Astrocyte of the cerebellum (primary cell): Measurements from ENCODE around the gene PFN3.

Source experiments
- DNase-seq: peaks from one replicate; pipeline ENCODE4 v3.0.0-alpha.2; 2011; ENCODE audit warnings: low read depth
- H3K4me3 ChIP-seq: 2 replicates; pipeline ENCODE4 v1.5.1; 2011; ENCODE audit warnings: mild to moderate bottlenecking, low read depth, low read length, moderate library complexity
- in situ Hi-C: cut with HindIII; loops from 2 replicates; pipeline ENCODE4 v1.10.0; 2017; ENCODE audit warnings: low sequenced_read_pairs
- TF ChIP-seq, protein P1 (sequence below): IDR thresholded peaks from 2 replicates; pipeline ENCODE4 v1.5.1; 2012; ENCODE audit warnings: low read length, low read depth, moderate library complexity, mild to moderate bottlenecking; ENCODE audit errors: missing control alignments

PFN3 gene

DNA sequence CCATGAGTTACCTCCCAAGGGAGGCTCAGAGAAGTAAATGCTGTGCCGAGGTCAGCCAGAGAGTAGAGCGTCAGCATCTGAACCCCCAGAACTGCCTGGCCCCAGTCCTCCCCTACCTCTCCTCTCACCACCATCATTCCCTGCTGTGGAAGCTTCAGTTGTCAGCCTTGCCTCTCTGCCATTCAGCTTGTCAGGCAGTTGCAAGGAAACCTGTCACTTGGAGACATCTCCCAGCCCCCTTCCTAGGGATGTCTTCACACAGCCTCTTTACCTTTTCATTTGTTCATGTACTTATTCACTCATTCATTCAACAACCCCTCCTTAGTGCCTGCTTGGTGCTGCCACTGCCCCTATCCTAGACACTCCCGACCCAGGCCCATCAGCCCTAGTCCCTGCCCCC lies 40.6 kb downstream of the PFN3 start:
- no peak for DNase-seq
- in situ Hi-C loops = loop anchor here (5.0 kb wide), 2 partner anchors 38 to 82 kb away; no protein-coding TSS in a partner anchor
- TF ChIP-seq, protein P1, sequence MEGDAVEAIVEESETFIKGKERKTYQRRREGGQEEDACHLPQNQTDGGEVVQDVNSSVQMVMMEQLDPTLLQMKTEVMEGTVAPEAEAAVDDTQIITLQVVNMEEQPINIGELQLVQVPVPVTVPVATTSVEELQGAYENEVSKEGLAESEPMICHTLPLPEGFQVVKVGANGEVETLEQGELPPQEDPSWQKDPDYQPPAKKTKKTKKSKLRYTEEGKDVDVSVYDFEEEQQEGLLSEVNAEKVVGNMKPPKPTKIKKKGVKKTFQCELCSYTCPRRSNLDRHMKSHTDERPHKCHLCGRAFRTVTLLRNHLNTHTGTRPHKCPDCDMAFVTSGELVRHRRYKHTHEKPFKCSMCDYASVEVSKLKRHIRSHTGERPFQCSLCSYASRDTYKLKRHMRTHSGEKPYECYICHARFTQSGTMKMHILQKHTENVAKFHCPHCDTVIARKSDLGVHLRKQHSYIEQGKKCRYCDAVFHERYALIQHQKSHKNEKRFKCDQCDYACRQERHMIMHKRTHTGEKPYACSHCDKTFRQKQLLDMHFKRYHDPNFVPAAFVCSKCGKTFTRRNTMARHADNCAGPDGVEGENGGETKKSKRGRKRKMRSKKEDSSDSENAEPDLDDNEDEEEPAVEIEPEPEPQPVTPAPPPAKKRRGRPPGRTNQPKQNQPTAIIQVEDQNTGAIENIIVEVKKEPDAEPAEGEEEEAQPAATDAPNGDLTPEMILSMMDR = no peak
- H3K4me3 ChIP-seq = no peak overlapping the region

DNA sequence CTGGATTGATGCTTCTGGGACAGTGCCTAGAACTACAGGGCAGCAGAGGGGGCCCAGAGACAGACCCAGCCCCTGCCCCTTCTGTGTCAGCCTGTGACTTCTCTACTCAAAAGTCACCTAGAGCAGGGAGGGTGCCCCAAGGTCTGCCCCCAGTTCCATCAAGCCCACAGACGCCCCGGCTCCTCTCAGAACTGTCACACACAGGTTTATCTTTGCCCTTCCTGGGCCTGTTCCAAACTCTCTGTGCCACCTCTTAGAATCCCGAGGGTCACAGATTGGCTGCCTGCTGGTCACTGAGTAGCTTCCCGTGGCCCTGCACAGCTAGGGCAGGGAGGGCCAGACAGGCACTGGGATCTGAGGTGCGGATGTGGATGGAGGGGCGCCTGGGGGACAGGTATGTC lies 41.0 kb downstream of the PFN3 start:
- no peak overlapping the region for H3K4me3 ChIP-seq
- DNase-seq = no peak
- TF ChIP-seq, protein P1 = no peak
- in situ Hi-C loops = no loop called here

DNA sequence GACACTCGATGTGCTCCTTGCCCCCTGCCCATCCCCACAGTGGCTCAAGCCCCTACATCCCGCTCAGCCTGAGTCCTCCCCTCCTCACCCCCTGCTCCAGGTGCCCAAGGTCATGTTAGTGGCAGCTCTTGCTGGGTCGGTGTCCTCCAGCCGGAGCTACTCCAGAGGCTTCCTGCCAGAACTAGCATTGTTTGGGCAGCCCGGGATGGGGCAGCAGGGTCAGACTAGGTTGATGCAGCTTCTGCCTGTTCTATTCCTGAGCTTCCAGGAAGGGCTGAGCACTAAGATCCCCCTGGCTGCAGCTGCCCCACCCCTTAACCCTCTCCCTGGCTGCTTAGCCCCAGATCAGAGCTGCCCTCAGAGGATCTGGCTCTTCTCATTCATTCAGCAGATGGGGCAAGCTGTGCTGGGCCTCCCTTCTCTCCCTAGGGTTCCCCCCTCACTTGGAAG lies 42.1 kb downstream of the PFN3 start:
- TF ChIP-seq, protein P1 = no peak
- in situ Hi-C loops = no loop called here
- no peak overlapping the region for H3K4me3 ChIP-seq
- DNase-seq = no peak

DNA sequence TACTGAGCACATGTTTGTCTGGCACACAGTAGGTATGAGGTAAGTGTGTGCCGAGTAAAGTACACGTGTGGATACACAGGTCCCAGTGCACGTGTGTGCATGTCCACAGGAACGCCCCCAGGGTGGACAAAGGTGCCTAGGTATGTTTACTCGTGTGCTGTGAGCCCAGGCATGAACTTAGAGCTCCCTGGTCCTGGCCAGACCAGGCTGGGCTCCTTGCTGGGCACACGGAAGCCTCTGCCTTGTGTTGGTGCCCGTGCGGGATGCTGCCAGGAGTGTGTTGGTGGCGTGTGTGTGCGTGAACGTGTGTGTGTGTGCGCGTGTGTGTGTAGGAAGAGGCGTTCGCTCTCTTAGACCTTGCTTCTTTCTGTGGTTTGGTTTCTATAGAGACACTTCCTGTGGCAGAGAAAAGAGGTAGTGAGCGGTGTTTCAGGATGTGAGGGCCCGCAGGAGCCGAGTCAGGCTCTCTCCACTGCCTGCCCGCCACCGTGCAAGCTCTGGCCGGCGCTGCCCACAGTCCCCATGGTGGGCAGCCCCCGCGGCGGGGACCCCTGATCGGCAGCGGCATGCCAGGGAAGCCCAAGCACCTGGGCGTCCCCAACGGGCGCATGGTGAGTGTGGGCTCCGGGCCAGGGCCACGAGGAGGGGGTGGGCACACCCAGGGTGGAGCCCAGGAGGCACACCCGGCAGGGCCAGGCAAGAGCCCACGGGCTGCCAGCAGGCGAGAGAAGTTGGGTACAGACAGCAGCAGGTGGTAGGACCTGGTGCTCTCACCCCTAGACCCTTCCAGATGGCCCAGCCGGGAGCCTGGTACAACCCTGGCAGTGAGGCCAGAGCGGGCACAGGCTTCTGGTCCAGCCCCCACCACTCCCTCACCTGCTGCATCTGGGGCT lies 42.8 kb downstream of the PFN3 start, which contains the start of gene RGS14:
Gene RGS14, plus strand, starts transcription at position 466 of the 893 bp plus-strand sequence. Its CDS starts 101 bp downstream, at position 567.
- H3K4me3 ChIP-seq = no peak within 1 kb of the TSS
- TF ChIP-seq, protein P1 = no peak
- no peak for DNase-seq
- in situ Hi-C loops = no loop called here

DNA sequence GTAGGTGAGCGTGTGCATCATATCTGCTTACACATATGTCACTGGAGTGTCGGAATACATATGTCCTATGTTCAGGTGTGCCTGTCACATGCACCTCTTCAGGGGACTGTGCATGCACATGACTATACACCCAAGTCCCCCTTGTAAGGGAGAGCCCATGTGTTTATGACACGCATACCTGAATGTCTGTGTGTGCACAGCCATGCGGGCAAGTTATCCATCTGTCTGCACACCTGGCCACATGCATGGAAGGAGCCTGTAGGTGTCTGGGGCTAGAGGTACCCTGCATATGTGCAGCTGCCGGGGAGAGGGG lies 43.4 kb downstream of the PFN3 start:
- H3K4me3 ChIP-seq = no peak overlapping the region
- in situ Hi-C loops = no loop called here
- DNase-seq = no peak
- TF ChIP-seq, protein P1 = no peak

DNA sequence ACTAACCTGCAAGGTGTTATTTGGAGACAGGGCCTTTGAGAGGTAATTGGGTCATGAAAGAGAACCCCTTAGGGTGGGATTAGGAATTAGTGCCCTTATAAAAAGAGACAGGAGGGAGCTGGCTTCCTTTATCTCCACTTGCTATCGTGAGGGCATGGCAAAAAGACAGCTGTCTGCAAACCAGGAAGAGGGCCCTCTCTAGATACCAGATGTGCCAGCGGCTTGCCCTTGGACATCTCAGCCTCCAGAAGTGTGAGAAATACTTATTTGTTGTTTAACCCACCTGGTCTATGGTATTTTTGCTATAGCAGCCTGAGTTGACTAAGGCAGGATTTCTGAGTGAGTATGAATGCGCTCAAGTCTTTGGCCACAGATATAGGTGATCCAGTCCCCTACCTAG lies 43.7 kb downstream of the PFN3 start:
- in situ Hi-C loops = no loop called here
- no peak overlapping the region for H3K4me3 ChIP-seq
- TF ChIP-seq, protein P1 = no peak
- DNase-seq = no peak
